Activated CD8-positive, alpha-beta T cell treated with anti-CD3 and anti-CD28 coated beads for 36 hours (primary cell): ENCODE measurements around the gene OBSCN. TPM values are rescaled to one million over a fixed set of nuclear protein-coding genes. Genes with fewer than 3 reads are reported as not detected.

Experiments
- ATAC-seq: fragments of 200-7000 bp; cut with Tn5 transposase; one replicate; pipeline ENCODE4 v1.10.0; 2021; ENCODE audit warnings: mild to moderate bottlenecking, moderate library complexity
- CTCF ChIA-PET: fragments of 350-600 bp; sonication (Branson Sonifier 250); formaldehyde crosslinking; loops from one replicate; lab custom pipeline; 2021; ENCODE audit warnings: antibody characterized with exemption; lab: Charles Lee
- POLR2A ChIA-PET: fragments of 350-600 bp; sonication (Branson Sonifier 250); formaldehyde crosslinking; loops from one replicate; lab custom pipeline; 2021; ENCODE audit warnings: antibody characterized with exemption; lab: Charles Lee
- DNase-seq: peaks from one replicate; pipeline ENCODE4 v3.0.0-alpha.2; 2020
- H3K27ac Mint-ChIP-seq: one replicate; pipeline ENCODE4 v1.8.0; 2021; ENCODE audit warnings: mild to moderate bottlenecking, mixed read lengths
- H3K27me3 Mint-ChIP-seq: one replicate; pipeline ENCODE4 v1.8.0; 2021; ENCODE audit warnings: mixed read lengths
- H3K36me3 Mint-ChIP-seq: one replicate; pipeline ENCODE4 v1.8.0; 2021; ENCODE audit warnings: low read depth, mixed read lengths
- H3K4me1 Mint-ChIP-seq: one replicate; pipeline ENCODE4 v1.8.0; 2021; ENCODE audit warnings: low read depth, mixed read lengths
- H3K4me3 Mint-ChIP-seq: one replicate; pipeline ENCODE4 v1.8.0; 2021; ENCODE audit warnings: mild to moderate bottlenecking, moderate library complexity, mixed read lengths
- H3K9me3 Mint-ChIP-seq: one replicate; pipeline ENCODE4 v1.8.0; 2021; ENCODE audit warnings: mixed read lengths
- intact Hi-C: fragments of 100-400 bp; cut with micrococcal nuclease; formaldehyde crosslinking; loops from one replicate; pipeline ENCODE4 v1.10.0; 2022
- total RNA-seq, 2 experiments: library from RNA; stranded (reverse); gene quantifications; one replicate each; pipeline ENCODE4 v1.2.3, GENCODE V29; 2021
- TF ChIP-seq, protein P1 (sequence below): fragments of 200-600 bp; IDR thresholded peaks from one replicate; pipeline ENCODE4 v1.8.0; 2022; ENCODE audit warnings: antibody characterized with exemption, mild to moderate bottlenecking

OBSCN gene
- total RNA-seq, 2 experiments from 2014 or later, result 21.6 to 23.7 TPM

DNA sequence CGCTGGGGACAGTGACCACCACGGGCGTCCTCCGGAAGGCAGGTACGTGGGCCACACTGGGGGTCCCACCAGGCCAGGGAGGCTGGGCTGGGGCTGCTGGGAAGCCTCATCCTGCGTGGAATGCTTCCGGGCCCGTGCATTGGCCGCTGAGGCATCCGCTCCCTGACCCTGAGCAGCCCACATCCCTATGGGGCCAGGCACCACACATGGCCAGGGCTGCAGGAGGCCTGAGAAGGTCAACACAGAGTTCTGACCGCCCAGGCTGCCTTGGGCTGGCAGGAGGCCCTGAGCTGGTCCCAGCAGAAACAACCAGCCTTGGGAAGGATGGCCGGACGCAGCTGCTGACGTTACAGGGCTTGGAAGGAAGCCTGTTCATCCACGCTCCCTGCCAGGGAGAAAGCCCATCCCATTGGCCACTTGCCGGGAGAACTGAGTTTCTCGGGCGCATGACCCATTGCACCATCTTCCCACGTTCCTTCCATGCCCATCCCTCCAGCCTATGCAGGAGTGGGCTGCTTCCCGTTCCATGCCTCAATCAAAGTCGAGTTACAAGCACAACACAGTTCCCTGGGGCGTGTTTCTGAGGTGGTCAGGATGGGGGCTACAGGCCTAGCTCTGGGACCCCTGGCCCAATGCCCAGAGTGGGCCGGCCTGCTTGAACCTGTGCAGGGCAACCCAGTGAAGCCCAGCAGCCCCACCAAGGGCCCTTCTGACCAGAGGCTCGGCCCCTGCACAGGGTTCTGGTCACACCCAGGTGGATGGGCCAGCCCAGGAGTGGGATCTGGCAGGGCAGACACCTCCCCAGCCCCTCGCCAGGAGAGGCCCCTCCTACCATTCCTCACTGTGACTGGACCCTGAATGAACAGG is 167.1 kb downstream of the OBSCN start:
- ChIA-PET CTCF (no interaction called here), POLR2A (interaction anchor here (1.1 kb wide), 1 partner anchor 74 kb away, joined by 3 read pairs; no protein-coding TSS in a partner anchor)
- Mint-ChIP-seq H3K27ac (no peak overlapping the region), H3K4me3 (no peak overlapping the region), H3K4me1 (peaks cover 7% of the 10 kb centered on the region), H3K9me3 (no peaks in the 10 kb centered on the region), H3K27me3 (peaks cover 14% of the 10 kb centered on the region), H3K36me3 (no peaks in the 10 kb centered on the region)
- TF ChIP-seq, protein P1, sequence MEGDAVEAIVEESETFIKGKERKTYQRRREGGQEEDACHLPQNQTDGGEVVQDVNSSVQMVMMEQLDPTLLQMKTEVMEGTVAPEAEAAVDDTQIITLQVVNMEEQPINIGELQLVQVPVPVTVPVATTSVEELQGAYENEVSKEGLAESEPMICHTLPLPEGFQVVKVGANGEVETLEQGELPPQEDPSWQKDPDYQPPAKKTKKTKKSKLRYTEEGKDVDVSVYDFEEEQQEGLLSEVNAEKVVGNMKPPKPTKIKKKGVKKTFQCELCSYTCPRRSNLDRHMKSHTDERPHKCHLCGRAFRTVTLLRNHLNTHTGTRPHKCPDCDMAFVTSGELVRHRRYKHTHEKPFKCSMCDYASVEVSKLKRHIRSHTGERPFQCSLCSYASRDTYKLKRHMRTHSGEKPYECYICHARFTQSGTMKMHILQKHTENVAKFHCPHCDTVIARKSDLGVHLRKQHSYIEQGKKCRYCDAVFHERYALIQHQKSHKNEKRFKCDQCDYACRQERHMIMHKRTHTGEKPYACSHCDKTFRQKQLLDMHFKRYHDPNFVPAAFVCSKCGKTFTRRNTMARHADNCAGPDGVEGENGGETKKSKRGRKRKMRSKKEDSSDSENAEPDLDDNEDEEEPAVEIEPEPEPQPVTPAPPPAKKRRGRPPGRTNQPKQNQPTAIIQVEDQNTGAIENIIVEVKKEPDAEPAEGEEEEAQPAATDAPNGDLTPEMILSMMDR, result no peak
- intact Hi-C loops, result no loop called here
- no peak for DNase-seq
- ATAC-seq, result no peak

DNA sequence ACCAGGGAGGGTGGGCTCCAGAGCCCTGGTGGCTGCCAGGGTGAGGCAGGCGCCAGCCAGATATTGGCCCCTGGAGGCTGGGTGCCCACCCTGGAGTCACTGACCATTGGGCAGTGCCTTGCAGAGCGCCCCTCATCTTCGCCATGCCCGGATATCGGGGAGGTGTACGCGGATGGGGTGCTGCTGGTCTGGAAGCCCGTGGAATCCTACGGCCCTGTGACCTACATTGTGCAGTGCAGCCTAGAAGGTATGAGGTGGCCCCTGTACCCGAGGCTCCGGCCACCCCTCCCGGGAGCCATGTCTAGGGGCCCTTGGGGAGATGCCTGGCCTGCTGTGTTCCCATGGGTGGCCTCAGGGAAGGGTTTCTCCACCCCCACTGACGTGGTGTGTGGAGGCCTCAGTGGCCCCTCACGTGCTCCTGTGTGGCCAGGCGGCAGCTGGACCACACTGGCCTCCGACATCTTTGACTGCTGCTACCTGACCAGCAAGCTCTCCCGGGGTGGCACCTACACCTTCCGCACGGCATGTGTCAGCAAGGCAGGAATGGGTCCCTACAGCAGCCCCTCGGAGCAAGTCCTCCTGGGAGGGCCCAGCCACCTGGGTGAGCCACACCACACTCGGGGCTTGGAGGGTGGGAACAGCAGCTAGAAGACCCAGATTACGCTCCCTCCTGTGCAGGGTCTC is 167.9 kb downstream of the OBSCN start:
- H3K27me3 Mint-ChIP-seq, result peaks cover 15% of the 10 kb centered on the region
- POLR2A ChIA-PET, result no interaction called here
- CTCF ChIA-PET, result no interaction called here
- no peaks in the 10 kb centered on the region for H3K9me3 Mint-ChIP-seq
- ATAC-seq (no peak), DNase-seq (no peak)
- TF ChIP-seq, protein P1, result no peak
- no peak overlapping the region for H3K4me3 Mint-ChIP-seq
- H3K27ac Mint-ChIP-seq, result no peak overlapping the region
- intact Hi-C loops, result no loop called here
- peaks cover 7% of the 10 kb centered on the region for H3K4me1 Mint-ChIP-seq
- H3K36me3 Mint-ChIP-seq, result no peaks in the 10 kb centered on the region

DNA sequence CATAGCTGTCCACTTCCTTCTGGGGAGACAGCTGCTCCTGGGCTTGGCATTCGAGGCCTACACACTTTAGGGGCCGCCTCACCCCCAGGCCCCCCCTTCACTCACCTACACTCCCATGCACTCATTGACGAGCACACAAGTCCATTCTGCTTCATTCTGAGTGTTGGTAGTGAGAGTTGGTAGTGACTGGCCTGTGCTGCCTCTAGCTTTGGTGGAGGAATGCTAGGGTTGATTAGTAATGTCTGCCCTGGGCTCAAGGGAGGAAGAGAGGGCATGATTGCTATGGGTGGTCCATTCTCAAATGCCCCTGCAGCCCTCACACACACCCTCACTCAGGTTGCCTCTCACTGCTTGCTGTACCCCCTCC is 168.4 kb downstream of the OBSCN start:
- Mint-ChIP-seq H3K36me3 (no peaks in the 10 kb centered on the region), H3K27ac (no peak overlapping the region), H3K27me3 (peaks cover 20% of the 10 kb centered on the region), H3K9me3 (no peaks in the 10 kb centered on the region), H3K4me1 (peaks cover 7% of the 10 kb centered on the region), H3K4me3 (no peak overlapping the region)
- DNase-seq, result no peak
- no peak for ATAC-seq
- CTCF ChIA-PET, result no interaction called here
- intact Hi-C loops, result no loop called here
- TF ChIP-seq, protein P1, result no peak
- POLR2A ChIA-PET, result no interaction called here

DNA sequence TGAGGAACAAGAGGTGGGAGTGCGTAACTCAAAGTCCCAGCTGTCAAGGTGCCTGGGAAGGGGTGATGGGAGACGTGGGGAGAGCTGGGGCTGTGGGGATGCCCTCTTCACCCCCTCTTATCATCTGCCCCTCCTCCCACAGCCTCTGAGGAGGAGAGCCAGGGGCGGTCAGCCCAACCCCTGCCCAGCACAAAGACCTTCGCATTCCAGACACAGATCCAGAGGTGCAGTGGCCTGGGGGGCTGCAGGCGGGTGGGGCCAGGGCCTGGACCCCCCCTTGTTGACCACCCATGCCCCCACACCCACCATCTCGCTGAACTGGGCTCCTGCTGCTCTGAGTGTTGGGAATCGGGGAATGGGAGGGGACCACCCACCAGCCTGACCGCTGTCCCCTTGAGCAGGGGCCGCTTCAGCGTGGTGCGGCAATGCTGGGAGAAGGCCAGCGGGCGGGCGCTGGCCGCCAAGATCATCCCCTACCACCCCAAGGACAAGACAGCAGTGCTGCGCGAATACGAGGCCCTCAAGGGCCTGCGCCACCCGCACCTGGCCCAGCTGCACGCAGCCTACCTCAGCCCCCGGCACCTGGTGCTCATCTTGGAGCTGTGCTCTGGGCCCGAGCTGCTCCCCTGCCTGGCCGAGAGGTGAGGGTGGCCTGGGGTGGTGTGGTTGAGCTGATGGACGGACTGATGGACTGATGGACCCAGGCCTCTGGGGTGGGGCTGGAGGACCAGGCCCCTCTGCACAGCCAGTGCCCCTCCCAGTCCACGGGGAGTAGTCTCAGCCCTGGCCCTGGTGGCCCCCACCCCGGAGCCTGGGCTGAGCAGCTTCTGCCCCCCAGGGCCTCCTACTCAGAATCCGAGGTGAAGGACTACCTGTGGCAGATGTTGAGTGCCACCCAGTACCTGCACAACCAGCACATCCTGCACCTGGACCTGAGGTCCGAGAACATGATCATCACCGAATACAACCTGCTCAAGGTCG is 169.1 kb downstream of the OBSCN start:
- peaks cover 20% of the 10 kb centered on the region for H3K27me3 Mint-ChIP-seq
- POLR2A ChIA-PET, result no interaction called here
- CTCF ChIA-PET, result no interaction called here

More for the DNA sequence above, 169.1 kb downstream of the OBSCN start:
- Mint-ChIP-seq H3K4me3 (peak overlapping the region; percentile 36), H3K4me1 (peaks cover 7% of the 10 kb centered on the region), H3K27ac (no peak overlapping the region), H3K36me3 (no peaks in the 10 kb centered on the region), H3K9me3 (no peaks in the 10 kb centered on the region)
- intact Hi-C loops, result no loop called here
- DNase-seq (no peak), ATAC-seq (no peak)
- TF ChIP-seq, protein P1, result no peak
